Diencephalon (tissue), 1 donor: Measurements from ENCODE around the gene SAMD4B. TPM values are rescaled to one million over a fixed set of nuclear protein-coding genes. Genes with fewer than 3 reads are reported as not detected.

Experiments used
- small RNA-seq: library from RNA; depleted of rRNA; stranded (forward); fragments of <200 nt; gene quantifications from one replicate; pipeline ENCODE3, GENCODE V24; 2014
- total RNA-seq: library from RNA; depleted of rRNA; stranded (reverse); fragments of >200 nt; gene quantifications from one replicate; pipeline ENCODE4 v1.2.3, GENCODE V29; 2014

SAMD4B gene
- 23.1 TPM for total RNA-seq

GRCh38 chr19:39341719-39342604, at the start of gene SAMD4B:
Gene SAMD4B, plus strand, starts transcription at chr19:39342421. Its CDS starts 14,473 bp downstream, at chr19:39356894.

GRCh38 chr19:39296055-39296645, 46.1 kb upstream of the SAMD4B start, which contains the start of gene IFNL1:
Gene IFNL1, plus strand, starts transcription at chr19:39296407. Its CDS starts 15 bp downstream, at chr19:39296422.

GRCh38 chr19:39390751-39391437, 48.7 kb downstream of the SAMD4B start, which contains the start of the genes MED29 and PAF1:
Gene MED29, plus strand, starts transcription at chr19:39391378. Its CDS starts 45 bp downstream, at chr19:39391423.
Gene PAF1, minus strand, starts transcription at chr19:39391106. Its CDS starts 242 bp downstream, at chr19:39390864.

GRCh38 chr19:39406656-39407409, 64.6 kb downstream of the SAMD4B start, which contains the start of gene ZFP36:
Gene ZFP36, plus strand, starts transcription at chr19:39406847. Its CDS starts 58 bp downstream, at chr19:39406905.

GRCh38 chr19:39412100-39412866, 70.1 kb downstream of the SAMD4B start, which contains the start of gene PLEKHG2:
Gene PLEKHG2, plus strand, starts transcription at chr19:39412669. Its CDS starts 1,418 bp downstream, at chr19:39414087.

Small RNA genes lying within 50 kb of the gene (small RNA-seq; reads per million reads assigned to genes)
- gene AC011445.2 (not detected), gene MIR4530 (not detected), gene RN7SL566P (not detected)

Other genes with a start within 250 kb of the SAMD4B start
- 2.5 TPM for gene PAK4, start 216.6 kb upstream of the SAMD4B start, total RNA-seq
- gene NCCRP1, start 145.5 kb upstream of the SAMD4B start, total RNA-seq = 0.23 TPM
- gene SYCN, start 138.2 kb upstream of the SAMD4B start, total RNA-seq = not detected
- gene IFNL3, start 97.4 kb upstream of the SAMD4B start, total RNA-seq = not detected
- gene IFNL4, start 93.6 kb upstream of the SAMD4B start, total RNA-seq = not detected
- not detected for gene IFNL2, start 74.0 kb upstream of the SAMD4B start, total RNA-seq
- not detected for gene IFNL1, start 46.0 kb upstream of the SAMD4B start, total RNA-seq
- 10.6 TPM for gene LRFN1, start 21.6 kb upstream of the SAMD4B start, total RNA-seq
- 3.5 TPM for gene GMFG, start 6.4 kb upstream of the SAMD4B start, total RNA-seq
- 31.4 TPM for gene PAF1, start 48.7 kb downstream of the SAMD4B start, total RNA-seq
- gene MED29, start 49.0 kb downstream of the SAMD4B start, total RNA-seq = 24.5 TPM
- 1.8 TPM for gene ZFP36, start 64.4 kb downstream of the SAMD4B start, total RNA-seq
- gene PLEKHG2, start 70.2 kb downstream of the SAMD4B start, total RNA-seq = 19.8 TPM
- gene RPS16, start 93.5 kb downstream of the SAMD4B start, total RNA-seq = 146 TPM
- gene SUPT5H, start 103.2 kb downstream of the SAMD4B start, total RNA-seq = 54.4 TPM
- gene TIMM50, start 138.4 kb downstream of the SAMD4B start, total RNA-seq = 48.9 TPM
- gene DLL3, start 156.5 kb downstream of the SAMD4B start, total RNA-seq = 17.5 TPM
- not detected for gene SELENOV, start 172.7 kb downstream of the SAMD4B start, total RNA-seq
- 23.1 TPM for gene EID2B, start 190.4 kb downstream of the SAMD4B start, total RNA-seq
- 24.0 TPM for gene EID2, start 197.7 kb downstream of the SAMD4B start, total RNA-seq